ENCODE results near the gene FAM78A.
A peak's percentile ranks its signal among the peaks of the same experiment; 100 is the strongest.

FAM78A gene

DNA sequence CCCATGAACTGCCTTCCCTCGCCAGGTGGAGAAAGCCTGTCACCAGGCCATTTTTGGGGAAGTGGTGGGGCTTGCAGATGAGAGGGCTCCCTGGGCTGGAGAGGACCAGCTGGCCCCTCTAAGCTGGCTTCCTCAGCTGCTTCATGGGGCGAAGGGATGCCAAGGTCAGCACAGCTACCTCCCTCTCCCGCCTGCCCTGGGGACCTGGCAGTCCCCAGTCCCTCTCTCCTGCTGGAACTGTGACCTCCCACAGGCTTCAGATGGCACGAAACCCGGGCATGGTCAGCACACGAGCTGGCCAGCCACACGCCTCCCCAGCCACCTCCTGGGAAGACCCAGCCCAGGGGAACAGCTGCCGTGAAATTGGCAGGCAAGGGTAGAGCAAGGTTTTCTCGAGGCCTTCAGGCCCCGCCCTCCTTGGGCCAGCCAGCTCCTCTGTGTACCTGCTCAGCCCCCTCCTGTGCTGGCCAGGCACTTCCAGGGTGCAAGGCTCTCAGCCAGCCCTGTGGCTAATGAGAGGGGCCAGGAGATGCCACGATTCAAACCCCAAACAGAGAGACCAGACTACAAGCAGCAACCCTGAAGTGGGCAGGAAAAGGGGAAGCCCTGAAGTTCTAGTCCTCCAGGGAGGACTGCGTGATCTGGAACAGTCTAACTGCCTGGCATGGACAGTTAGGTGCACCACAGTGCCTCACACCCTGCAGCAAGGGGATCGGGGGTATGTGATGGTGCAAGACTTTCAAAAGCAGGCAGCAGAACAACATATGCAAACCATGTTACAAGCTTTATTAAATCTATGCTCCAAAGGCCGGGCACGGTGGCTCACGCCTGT, 26.1 kb upstream of the FAM78A start:
- DNase-seq (ENCODE audit: low spot score): no peak

DNA sequence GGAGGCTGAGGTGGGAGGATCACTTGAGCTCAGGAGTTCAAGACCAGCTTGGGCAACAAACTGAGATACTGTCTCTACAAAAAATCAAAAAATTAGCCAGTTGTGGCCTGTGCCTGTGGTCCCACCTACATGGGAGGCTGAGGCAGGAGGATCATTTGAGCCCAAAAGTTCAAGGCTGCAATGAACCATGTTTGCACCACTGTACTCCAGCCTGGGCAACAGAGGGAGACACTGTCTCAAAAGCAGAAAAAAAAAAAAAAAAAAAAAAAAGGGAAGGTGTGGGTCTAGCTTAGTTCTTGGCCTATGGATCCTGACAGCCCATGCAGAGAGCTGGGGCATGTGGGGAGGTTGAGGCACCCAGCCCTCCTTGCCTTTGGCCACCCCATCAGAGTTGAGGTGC, 24.1 kb upstream of the FAM78A start:
- no peak for DNase-seq (ENCODE audit: low spot score)

DNA sequence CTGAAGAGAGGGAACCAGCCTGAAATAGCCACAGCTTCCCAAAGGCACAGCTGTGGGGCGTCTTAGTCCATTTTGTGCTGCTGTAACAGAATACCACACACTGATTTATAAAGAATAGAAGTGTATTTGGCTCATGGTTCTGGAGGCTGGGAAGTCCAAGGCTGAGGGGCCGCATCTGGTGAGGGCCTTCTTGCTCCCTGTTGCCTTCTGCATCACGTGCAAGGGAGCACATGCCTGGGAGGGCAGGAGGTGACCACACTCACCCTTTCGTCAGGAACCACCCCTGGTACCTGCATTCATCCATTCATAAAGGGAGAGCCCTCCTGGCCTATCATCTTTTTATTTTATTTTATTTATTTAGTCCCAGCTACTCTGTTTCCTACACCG, 23.6 kb upstream of the FAM78A start:
- no peak for DNase-seq (ENCODE audit: low spot score)

DNA sequence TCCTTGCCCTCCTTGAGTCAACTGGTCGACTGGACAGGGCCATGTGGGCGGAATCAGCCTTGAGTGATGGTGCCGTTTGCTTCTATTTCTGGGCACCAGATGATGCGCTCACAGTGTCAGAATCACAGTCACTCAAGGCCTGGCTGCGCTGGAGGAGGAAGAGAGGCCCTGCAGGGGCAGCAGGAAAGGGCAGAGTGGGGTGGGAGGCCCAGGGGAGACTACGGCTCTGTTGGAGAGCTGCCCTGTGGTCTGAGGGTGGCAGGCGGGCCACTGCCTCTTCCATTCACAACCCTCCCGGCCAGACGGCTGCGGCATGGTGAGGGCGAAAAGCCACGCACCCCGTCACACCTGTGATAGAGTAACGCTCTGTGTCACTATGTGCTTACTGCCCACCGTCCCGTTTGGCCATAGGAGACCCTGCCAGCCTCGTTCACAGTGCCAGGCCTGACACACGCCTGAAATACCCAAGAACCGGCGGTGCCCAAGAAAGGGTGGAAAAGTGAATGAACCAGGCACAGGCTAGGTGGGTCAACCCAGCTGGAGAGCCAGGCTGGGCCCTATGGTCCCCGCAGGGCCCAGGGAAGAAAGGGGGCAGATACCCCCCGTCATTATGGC, 23.1 kb upstream of the FAM78A start:
- DNase-seq (ENCODE audit: low spot score): no peak

DNA sequence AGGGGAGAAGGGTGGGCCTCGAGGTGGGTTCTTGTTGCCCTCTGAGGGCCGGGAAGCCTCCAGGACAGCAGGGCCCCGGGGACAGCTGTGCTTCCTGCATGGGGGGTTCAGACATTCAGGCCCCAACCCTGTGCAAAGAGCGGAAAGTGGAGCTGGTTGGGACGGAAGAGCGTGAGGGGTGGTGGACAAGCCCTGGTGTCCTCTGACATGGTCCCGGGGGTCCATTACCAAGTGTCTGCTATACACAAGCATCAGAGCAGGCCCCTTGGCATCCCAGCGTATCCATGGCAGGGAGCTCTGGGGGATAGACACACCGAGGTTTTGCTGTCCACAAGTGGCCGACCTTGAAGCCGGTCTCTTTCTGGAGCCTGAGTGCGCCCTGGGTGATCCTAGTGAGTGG, 22.5 kb upstream of the FAM78A start:
- DNase-seq (ENCODE audit: low spot score): no peak

DNA sequence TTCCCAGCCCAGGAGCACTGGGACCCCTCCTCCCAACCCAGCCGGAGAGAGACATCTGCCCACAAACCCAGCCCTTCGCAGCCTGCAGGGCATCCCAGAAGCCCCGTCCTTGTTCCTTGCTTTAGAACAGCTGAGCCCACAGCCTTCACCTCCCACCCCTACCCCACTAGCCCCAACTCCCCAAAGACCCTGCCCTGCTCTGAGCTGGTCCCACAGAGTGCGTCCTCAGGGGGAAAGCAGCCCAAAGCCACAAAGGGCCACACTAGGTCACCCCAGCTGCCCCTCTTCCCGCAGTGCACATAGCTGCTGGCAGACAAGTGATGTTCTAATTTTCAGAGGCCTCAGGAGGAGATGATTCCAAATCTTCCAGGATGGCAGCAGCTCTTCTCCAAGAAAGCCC, 22.0 kb upstream of the FAM78A start:
- DNase-seq (ENCODE audit: low spot score): no peak

DNA sequence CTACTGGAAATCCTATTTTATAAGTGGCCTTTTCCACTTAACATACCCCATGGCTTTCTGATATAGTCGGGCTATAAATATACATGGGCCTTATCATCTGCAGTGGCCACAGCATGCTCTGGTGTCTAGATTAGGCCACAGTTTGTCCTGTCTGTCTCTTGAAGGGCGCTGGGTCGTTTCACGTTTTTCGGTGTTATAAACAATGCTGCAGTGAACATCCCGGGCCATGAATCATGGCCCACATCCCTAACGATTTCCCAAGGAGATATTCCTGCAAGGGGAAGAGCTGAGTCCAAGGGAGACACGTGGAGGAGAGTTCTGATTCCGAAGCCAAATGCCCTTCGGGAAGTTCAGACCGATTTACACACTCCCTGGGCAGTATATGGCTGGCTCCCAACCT, 21.6 kb upstream of the FAM78A start:
- no peak for DNase-seq (ENCODE audit: low spot score)

DNA sequence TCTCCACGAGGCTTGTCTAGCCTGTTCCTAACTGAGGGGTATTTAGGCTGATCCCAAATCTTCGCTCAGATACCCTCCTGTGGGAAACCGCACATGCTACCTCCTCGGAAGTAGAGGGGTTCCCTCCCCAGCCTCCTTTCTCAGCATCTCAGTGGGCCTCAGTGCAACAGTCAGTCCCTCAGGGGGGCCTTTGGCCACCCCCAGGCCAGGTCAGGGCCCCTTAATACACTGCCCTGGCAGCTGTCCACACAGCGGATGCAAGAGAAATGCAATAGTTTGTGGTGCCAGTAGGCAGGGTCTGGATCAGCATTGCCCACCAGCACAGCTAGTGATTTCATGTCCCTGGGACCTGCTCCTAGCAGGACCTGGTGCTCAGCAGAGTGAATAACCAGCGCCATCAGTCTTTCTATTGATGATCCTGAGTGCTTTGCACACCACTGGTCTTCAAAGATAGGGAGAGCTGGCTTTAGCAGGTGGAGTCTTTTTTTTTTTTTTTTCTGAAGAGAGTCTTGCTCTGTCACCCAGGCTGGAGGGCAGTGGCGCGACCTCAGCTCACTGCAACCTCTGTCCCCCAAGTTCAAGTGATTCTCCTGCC, 20.7 kb upstream of the FAM78A start:
- DNase-seq (ENCODE audit: low spot score): no peak

DNA sequence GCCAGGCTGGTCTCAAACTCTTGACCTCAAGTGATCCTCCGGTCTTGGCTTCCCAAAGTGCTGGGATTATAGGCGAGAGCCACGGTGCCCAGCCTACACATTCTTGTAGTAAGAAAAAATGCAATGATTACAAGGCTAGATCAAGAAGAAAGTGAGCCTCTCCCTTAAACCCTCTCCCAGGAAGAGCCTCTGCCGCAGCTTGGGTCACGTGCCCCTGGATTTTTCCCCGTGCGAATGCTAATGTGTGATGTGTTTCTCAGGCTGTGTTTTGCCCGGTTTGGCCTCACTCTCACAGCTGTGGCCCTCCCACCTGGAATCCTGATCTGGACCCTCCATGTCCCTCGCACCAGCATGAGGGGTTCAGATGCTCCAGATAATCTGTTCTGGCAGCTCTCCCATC, 20.1 kb upstream of the FAM78A start:
- DNase-seq (ENCODE audit: low spot score): no peak

DNA sequence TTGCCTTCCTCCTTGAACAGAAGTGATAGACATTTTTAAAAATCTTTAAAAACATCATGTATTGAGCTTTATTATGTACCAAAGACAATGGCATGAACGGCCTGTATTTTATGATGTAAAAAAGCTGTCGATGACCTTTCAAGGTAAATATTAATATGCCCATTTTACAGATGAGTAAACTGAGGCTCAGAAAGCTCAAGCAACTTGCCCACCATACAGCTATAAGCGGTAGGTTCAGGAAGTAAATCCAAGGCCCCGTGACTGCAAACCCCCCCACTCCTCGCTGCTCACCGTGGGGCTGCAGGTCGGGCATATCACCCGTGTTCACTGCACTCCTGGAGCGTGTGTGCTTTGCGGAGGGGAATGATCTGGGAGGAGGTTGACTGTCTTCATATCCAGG, 16.6 kb upstream of the FAM78A start:
- DNase-seq (ENCODE audit: low spot score): no peak

DNA sequence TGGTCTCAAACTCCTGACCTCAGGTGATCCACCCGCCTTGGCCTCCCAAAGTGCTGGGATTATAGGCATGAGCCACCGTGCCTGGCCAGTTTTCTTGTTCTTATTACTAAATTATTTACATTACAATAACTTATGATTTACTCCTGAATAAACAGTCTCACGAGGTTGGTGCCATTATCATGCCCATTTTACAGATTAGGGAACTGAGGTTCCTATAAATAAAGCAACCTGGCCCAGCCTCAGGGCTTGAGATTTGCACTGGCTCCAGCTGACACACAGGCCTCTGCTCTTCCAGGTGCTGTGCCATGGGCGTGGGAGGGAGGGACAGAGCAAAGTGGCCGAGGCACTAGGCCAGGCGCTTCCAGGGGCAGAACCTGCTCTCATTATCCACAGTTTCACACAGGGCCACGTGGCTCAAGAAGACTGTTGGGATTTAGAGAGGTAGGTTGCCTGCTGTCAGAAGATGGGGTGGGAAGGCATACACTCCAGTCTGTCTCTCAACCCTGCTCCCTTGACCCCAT, 15.5 kb upstream of the FAM78A start:
- DNase-seq (ENCODE audit: low spot score): no peak

DNA sequence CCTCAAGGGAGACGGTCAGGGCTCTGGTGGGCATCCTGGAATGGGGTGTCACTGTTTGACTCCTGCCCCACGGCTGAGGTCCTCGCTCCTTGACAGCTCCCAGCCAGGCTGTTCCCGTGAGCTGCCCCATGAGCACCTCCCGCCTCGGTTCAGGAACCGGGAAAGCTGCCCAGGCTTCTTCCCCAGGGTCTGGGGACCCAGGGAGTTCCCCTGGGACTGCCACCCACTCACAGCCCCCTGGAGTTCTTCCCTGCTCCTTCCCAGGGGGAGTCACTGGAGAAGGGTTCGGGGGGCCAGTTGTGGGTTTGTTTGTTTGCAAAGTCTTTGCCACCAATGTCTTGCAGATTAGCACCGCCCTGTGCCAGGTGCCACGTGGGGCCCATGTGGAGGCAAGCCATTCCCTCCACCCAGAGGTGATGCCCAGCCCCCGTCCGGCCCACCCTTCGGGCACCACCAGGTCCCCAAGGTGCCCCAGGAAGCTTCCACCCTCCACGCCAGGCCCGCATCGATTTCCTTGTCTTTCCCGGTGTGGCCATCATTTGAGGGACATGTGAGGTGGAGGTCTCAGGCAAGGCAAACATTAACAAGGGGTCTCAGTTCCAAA, 14.6 kb upstream of the FAM78A start:
- no peak for DNase-seq (ENCODE audit: low spot score)

DNA sequence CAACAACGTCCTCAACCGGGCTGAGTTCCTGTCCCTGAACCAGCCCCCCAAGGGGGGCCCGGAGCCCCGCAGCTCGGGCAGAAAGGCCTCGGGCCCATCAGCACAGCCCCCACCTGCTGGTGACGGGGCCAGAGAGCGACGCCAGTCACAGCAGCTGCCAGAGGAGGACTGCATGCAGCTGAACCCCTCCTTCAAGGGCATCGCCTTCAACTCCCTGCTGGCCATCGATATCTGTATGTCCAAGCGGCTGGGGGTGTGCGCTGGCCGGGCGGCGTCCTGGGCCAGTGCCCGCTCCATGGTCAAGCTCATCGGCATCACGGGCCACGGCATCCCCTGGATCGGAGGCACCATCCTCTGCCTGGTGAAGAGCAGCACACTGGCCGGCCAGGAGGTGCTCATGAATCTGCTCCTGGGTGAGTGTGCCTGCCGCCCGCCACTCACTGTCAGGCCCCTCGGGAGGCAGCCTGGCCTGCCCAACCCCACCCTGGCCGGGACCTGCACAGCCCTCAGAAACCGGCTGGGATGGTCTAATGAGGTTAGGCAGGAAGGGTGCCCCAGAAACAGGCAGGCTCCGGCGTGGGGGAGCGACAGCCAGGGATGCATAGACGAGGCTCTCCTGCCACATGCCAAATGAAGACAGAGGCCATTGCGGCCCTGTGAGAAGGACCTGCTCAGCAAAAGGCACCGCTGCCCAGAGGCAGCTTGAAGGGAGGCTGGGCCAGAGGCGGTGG, 13.9 kb upstream of the FAM78A start:
- no peak for DNase-seq (ENCODE audit: low spot score)

DNA sequence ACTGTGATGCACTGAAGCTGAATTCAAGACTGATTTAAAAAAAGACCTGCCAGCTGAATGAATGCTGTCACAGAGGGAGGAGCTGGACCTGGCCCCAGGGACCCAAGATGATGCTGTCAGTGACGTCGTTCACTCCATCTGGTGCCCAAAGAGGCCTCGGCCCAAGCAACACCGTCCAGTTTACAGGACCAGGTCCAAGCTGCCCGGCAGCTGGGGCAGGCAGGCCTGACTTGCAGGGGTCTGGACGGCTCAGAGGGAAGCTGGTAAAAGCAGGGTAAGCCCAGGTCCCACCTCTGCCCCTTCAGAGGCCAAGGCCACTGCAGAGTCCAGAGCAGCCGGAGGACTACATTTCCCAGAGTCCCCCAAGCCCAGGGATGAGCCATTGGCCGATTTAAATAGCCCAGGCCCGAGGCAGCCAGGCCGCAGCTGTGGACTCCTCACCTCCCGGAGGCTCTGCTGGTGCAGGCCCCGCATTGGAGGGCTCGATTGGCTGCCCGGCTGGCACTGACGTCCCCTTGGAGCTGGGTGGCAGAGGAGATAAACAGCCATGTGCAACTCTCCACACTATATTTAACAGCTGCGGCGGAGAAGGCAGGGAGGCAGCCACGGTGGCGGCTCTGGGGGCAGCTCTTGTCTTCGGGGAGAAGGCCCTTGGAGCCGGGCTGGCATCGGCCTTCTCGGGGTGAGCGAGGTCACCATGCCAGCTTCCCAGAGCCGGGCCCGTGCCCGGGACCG, 13.2 kb upstream of the FAM78A start, which contains the start of gene PLPP7:
TSS of gene PLPP7 (plus strand) at position 423 of the 735 bp plus-strand sequence. CDS start at position 698, 275 bp downstream.
- DNase-seq (ENCODE audit: low spot score): peak; percentile 74

DNA sequence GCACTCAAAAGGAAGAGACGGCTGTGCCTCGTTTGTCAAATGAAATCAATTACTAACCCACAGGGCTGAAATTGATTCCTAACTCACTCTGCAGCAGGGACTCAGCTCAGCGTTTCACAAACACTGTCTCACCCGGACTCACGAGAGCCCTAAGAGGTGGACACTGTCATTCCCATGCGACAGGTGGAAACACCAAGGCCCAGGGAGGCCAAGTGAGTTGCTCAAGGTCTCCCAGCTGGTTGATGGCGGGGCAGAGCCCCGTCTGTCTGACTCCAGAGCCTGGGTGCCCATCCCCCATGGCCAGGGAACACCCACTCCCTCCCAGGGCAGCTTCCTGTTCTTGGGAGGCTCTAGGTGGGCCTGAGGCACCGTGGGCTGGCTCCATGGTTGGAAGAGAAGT, 11.9 kb upstream of the FAM78A start:
- DNase-seq (ENCODE audit: low spot score): no peak

DNA sequence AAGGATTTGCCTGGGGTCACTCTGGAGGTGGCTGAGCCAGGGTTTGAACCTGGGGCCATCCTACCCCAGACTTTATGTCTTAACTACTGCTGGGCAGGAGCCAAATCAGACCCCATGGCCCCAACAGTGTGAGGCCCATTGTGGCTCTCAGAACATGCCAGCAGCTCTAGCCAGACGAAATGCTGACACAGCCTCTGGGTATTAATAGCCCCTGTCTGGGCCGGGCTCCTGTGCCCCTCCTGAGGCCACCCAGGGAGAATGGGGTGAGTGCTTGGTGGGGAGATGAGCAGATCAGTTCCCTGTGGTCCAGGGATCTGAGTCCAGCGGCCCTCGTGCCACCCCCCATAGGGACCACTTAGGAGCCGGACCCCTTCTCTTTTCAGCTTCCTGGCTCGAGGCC, 11.0 kb upstream of the FAM78A start:
- no peak for DNase-seq (ENCODE audit: low spot score)

DNA sequence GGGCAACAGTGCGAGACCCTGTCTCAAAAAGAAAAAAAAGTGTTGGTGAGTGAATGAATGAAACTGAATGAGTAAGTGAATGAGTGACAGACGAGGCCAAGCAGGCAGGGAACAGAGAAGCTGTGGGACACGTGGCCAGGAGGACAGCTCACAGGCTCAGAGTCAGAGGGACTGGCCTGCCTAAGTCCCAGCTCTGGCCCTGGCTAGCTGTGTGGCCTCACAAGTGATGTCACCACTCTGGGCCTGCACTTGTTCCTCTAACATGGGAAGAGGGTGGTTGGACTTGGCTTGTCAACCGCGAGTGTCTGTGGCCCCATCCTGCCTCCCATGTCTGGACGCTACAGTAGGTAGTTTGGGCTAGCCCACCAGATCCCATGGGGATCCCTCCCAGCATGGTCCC, 8.5 kb upstream of the FAM78A start:
- no peak for DNase-seq (ENCODE audit: low spot score)

DNA sequence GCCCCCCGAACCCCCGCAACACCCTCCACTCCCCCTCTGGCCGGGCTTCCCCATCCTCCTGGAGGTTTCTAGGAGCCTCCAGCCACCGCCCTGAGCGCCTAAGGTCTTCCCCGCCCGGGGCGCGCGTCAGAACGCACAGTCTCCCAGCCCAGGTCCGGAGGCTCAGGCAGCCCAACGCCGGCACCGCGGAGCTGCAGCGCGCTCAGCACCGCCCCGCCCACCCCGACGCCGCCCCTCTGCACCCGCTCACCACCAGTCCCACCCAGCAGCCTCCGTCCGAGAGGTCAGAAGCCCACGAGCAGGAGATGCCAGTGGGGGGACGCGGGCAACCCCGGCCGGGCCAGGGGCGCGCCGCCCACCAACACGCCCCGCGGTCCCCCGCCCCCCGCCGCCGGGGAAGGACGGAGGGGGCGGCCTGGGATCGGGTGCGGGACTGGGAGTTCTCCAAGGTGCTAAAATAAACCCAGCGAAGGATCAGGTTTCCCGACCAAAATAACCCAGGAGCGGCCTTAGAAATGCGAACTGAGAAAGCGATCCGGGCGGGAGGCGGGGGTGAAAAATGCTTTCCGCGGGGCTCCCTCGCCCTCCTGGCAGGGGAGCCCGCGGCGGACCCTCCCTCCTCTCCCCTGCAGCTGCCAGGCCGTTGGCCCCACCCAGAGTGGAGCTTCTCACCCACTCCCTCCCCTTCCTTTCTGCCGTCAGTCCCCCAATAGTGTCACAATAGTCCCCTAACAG, 6.5 kb upstream of the FAM78A start:
- DNase-seq (ENCODE audit: low spot score): peak; percentile 76

DNA sequence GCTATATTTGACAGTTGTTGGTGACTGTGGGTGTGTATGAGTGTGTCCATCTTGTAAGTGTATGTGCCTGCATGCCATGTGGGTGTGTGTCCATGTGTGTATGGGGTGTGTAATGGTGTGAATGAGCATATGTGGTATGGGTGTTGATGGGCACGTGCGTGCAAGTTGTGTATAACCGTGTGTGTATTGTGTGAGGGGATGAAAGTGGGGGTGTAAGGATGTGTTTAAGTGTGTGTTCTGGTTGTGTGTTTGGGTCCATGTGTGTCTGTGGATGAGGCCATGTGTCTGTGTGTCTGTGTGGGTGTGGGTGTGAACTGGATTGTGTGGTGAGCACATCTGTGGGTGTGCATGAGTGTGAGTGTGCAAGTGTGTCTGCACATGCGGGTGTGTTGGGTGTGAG, 5.9 kb upstream of the FAM78A start:
- no peak for DNase-seq (ENCODE audit: low spot score)

DNA sequence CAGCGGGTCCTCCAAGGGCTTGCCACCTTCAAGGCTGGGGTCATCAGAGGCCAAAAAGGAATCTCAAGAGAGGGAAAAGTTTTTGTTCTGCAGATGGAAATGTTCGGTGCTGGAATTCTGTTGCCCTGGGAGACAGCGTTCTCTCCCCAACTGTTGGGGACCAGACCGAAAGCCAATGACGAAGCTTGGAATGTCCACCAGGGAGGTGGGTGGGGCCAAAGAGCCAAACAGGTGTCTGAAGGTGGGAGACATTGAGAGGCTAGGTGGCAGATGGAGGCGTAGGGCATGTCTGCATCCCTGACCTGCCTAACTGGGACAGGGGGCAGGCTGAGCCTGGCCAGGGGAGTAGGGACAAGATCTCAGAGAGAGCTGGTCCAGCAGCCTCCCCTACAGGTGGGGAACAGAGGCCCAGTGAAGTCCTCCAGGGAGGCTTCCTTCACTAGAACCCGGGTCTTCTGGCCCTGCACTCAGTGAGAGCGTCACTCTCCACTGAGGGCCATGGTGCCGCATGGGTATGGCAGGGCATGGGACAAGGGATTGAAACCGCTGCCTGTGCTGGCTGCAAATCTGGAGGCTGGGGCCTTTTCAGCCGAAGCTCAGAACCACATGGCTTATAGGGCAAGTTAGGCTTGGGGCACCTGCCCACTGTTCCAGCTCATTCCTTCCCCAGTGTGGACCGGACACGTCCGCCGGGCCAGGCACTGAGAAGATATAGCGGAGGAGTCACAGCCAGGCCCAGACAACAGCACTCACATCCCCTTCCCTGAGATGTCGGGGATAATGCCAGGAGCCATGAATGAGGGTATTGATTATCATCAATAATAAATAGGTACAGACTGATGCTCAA, 5.0 kb upstream of the FAM78A start:
- DNase-seq (ENCODE audit: low spot score): no peak
